ENCODE measurements around the gene PSD.
"Not testable (repeated sequence)": the region's sequence is repeated elsewhere in the genome, so short reads cannot be mapped to it uniquely, and the experiment has no call there.

PSD gene

DNA sequence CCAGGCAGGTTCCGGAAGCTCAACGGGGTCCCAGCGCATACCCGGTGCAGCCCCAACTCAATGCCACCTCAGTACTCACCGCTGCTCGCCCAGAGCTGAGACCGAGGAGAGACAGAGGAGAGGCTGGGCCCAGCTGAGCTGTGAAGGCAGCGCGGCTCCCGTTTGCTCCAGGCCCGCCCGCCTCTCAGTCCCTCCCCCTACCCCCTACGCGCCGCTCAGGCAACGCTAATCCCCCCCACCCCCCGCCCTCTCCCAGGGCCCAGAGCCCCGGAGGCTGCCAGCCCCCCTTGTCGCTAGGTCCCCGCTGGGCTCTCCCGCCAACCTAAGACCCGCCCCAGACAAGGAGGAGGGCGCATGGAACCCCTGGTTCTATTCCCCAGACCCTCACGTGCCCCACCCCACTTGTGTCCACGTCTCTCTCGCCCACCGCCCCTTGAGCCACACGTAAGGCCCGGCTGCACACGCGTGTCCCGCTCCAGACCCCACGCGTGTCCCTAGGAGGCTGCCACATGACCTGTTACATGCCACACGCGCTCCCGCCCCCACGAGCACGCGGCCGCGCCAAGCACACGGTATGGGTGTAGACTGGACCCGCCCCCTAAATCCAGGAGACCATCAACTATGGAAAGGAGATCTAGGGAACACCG lies at the start of gene PSD:
PSD (minus strand) TSS at position 164 of the 647 bp plus-strand sequence. CDS start 1,747 bp downstream, outside the sequence.
- DNase-seq (ENCODE audit: low read depth in 3 of 3, low spot score in 1 of 3), result no peak

DNA sequence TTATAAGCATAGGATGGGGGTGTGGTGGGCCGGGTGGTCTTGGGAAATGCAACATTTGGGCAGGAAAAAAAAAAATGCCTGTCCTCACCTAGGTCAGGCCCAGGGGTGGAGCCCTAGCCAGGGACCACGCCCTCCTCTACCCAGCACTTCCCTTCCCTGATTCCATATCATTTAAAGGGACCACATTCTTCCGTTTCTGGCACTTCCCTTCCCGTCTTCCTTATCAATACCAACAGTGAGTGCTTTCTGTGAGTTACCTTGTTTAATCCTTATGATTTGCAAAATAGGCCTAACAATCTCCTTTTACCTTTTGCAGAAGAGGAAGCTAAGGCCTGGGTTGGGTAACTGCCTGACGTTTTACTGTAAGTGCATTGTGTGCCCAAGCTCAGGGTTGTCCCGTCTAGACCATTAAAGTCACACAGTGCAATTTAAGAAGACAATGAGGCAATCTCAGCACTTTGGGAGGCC lies 49.4 kb upstream of the PSD start:
- no peak for DNase-seq (ENCODE audit: low read depth in 3 of 3, low spot score in 1 of 3)

GRCh38 chr10:102467318-102467717 lies 48.7 kb upstream of the PSD start:
- no peak for DNase-seq (ENCODE audit: low read depth in 3 of 3, low spot score in 1 of 3)

DNA sequence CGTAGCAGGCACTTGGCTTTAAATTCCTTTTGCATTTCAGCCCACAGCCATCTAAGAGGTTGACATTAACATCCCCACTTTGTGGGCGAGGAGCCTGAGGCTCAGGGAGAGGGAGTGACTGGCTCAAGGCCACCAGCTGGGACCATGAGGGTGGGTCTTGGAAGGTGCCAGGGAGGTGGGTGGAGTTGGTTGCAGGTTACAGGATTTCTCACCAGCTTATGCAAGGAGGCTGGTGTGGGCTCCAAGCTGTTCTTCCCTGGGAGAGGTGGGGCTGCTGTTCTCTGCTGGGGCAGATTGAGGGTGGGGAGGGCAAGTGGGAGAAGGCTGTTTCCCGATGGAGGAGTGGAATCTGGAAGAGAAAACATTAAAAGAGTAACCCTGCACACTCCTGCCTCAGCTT lies 46.9 kb upstream of the PSD start:
- DNase-seq (ENCODE audit: low read depth in 3 of 3, low spot score in 1 of 3), result no peak

- DNase-seq (ENCODE audit: low read depth in 3 of 3, low spot score in 1 of 3), result no peak
Observed at GRCh38 chr10:102463983-102464382, 45.4 kb upstream of the PSD start.

- DNase-seq (ENCODE audit: low read depth in 3 of 3, low spot score in 1 of 3), result no peak
Observed at GRCh38 chr10:102462512-102463054, 44.0 kb upstream of the PSD start.

DNA sequence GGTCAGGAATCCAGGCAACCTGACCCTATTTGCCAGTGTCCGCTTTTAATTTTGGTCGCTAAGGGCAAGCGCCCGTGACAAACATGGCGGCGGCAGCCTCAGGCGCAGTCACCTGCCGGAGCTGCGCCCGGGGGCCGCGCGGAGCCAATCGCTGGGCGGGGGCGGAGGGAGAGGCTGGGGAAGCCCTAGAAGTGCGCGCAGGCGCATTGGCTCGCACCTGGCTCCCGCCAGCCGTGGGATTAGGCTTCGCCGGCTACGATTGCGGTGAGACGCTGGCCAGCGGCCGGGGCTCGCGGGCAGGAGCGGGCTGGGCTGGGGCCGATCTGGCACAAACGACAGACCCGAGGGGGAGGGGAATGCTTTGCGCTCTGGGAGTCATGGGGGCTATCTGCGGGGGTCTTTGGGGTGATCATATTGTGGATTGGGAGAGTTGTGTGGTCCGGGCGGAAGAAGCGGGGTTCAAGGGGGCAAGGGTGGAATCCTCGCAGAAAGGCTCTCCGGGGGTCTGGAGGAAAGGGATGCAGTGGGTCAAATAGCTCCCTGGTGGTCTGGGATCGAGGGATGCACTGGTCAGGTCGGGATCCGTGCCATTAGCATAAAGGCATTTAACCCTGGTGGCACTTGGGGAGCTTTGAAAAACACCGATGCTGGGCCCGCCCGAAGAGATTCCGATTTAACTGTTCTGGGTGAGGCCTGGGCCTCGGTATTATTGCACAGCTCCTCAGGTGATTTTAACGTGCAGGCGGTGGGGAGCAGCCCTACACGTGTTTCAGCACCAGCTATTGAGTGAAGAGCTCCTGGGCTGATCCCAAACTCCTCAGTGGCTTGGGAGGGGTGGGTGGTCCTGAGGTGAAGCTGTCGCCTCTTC lies 42.8 kb upstream of the PSD start:
- DNase-seq (ENCODE audit: low read depth in 3 of 3, low spot score in 1 of 3), result peak; percentile 88 to 91 (median 88)

DNA sequence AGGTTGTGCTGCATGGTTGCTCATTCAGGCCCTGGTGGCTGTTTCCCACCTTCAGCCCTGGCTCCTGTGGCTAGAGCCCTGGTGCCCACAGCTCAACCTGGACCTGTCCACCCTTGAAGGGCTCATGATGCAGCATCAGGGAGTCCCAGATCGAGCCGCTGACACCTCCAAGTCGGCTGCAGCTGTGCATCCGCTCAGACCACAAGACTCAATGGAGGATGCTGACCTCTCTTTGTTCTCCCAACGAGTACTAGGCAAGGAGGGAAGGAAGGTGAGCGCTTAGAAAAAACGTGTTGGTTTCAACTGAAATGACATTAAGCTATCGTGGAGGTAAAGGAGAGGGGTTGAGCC lies 42.2 kb upstream of the PSD start:
- no peak for DNase-seq (ENCODE audit: low read depth in 3 of 3, low spot score in 1 of 3)

DNA sequence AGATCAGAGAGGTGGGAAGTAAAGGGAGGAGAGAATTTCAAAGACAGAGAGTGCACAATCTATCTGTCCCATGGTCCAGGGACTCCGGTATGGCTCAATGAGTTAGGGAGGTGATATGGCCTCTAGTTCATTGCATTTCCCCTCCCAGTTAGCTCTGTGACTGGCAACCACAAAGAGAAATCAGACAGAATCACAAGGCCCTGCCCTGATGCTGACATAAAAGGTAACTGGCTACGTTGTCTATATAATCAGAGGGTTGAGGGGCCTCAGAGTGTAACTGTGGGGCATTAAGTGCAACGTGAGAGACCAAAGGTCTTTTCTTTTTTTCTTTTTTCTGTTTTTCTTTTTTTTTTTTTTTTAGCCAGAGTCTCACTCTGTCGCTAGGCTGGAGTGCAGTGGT lies 40.1 kb upstream of the PSD start:
- DNase-seq (ENCODE audit: low read depth in 3 of 3, low spot score in 1 of 3), result no peak

GRCh38 chr10:102457591-102458150 lies 39.1 kb upstream of the PSD start:
- no peak for DNase-seq (ENCODE audit: low read depth in 3 of 3, low spot score in 1 of 3)

DNA sequence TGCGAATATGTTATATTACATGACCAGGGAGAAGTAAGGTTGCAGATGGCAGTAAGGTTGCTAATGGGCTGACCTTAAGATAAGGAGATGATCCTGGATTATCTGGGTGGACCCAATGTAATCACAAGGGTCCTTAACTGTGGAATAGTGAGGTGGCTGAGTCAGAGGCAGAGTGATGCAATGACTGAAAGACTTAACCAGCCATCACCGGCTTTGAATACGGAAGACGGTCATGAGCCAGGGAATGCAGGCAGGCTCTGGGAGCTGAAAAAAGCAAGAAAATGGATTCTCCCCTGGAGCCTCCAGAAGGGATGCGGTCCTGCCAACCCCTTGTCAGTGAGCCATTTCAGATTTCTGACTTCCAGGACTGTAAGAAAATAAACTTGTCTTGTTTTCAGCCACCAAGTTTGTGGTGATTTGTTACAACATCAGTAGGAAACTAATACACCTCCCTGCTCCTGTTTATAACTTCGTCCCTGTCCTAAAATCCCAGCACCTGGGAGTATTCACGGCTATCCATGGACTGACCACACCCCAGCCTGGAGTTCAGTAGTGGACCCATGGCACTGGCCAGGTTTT lies 37.4 kb upstream of the PSD start:
- DNase-seq (ENCODE audit: low read depth in 3 of 3, low spot score in 1 of 3), result no peak

DNA sequence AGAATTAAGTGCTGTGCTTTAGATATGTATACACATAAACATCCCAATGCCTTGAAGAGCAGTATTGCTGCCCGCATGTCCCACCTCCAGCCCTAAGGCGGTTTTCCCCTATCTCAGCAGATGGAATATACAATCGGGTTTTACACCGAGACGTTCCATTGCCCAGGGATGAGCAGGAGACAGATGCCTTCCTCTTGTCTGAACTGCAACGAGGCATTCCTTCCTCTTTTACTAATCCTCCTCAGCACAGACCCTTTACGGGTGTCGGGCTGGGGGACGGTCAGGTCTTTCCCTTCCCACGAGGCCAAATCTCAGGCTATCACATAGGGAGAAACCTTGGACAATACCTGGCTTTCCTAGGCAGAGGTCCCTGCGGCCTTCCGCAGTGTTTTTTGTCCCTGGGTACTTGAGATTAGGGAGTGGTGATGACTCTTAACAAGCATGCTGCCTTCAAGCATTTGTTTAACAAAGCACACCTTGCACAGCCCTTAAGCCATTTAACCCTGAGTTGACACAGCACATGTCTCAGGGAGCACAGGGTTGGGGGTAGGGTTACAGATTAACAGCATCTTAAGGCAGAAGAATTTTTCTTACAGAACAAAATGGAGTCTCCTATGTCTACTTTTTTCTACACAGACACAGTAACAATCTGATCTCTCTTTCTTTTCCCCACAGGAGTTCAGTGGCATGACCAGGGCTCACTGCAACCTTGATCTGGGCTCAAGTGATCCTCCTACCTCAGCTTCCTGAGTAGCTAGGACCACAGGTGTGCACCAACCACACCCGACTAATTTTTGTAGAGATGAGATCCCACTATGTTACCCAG lies 36.3 kb upstream of the PSD start:
- DNase-seq (ENCODE audit: low read depth in 3 of 3, low spot score in 1 of 3), result not testable (repeated sequence)

GRCh38 chr10:102453502-102453901 lies 34.9 kb upstream of the PSD start:
- DNase-seq (ENCODE audit: low read depth in 3 of 3, low spot score in 1 of 3), result no peak

- DNase-seq (ENCODE audit: low read depth in 3 of 3, low spot score in 1 of 3), result no peak
Observed at GRCh38 chr10:102452672-102453340, 34.2 kb upstream of the PSD start.

DNA sequence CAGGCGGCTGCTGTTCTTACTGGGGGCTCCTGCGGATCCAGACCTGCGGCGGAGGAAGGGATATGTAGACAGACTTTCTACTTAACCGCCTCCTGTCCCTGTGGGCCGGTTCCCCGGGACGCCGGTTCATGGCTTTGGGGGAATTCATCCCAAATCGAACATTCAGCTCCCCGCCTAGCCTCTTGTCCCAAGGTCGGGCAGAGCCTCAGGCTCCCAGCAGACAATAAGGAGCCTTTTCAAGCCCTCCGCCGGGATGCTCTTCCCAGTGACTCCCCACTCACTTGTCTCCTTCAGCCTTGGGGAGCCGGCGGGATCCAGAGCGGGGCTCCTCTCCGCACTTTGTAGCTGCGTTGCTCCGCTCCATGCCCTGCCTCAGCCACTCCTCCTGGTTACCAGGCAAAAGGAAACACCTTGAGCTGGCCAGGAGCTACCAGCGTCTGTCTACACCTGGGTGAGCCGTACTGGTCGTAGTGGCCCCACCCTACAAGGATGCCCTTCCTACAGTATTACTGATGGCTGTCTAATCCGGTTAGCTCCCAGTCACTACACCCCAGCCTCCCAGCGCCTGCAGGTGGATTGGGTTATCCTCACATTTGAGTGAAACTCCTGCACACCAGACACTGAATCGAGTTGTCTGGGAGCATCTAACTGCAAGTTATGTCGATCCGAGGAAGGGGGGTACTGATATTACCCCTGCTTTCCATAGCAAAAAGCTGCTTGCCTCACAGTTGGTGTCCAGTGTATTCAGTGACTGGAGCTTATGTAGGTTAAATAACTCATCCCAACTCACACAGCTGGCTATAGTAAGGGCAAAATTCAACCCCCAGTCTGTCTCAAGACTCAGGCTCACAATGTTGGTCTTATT lies 32.8 kb upstream of the PSD start, which contains the start of gene C10orf95:
C10orf95 (minus strand) TSS at position 439 of the 865 bp plus-strand sequence. CDS start 450 bp downstream, outside the sequence.
- DNase-seq (ENCODE audit: low read depth in 3 of 3, low spot score in 1 of 3), result no peak

DNA sequence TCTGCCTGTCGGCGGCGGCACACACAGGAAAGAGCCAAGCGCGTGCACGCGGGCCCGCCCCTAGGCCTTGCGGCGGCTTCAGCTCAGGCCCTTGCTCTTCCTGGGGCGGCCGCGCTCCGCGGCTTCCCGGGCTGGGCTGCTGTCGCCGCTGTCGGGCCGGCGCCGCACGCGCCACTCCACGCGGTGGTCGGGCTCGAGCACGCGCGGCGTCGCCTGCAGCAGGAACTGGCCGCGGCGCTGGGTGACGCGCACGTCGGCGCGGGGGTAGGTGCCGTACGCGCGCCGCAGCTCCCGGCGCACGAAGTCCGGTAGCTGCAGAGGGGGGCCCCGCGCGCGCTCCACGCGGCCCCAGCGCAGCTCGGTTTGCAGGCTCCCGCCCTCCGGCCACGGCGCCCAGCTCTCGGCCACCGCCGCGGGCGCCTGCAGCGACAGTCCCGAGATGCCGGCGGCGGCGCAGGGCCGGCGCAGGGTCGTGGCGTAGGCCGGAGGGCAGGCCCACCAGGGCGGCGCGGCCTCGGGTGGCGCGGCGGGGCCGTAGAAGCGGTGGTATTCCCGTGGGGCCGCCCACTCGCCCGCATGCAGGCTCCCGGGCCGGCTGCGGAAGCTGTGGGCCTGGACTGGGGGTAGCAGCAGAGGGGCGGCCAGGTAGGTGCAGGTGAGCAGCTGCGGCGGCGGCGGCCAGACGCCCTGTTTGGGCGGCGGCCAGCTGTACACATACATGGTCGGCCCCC lies 32.0 kb upstream of the PSD start:
- DNase-seq (ENCODE audit: low read depth in 3 of 3, low spot score in 1 of 3), result peak; percentile 67 to 80 (median 77)

DNA sequence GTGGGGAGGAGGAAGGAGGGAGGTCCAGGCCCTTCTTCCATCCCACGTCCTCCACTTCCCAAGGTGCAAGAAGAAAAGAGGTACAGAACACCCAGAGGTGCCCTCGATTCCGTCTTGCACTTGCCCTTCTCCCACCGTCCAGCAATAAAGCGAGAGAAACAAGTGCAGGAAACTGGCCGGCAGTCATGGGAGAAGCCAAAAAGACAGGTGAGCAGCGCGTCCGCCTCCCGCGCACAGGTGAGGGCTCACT lies 31.5 kb upstream of the PSD start:
- DNase-seq (ENCODE audit: low read depth in 3 of 3, low spot score in 1 of 3), result no peak

DNA sequence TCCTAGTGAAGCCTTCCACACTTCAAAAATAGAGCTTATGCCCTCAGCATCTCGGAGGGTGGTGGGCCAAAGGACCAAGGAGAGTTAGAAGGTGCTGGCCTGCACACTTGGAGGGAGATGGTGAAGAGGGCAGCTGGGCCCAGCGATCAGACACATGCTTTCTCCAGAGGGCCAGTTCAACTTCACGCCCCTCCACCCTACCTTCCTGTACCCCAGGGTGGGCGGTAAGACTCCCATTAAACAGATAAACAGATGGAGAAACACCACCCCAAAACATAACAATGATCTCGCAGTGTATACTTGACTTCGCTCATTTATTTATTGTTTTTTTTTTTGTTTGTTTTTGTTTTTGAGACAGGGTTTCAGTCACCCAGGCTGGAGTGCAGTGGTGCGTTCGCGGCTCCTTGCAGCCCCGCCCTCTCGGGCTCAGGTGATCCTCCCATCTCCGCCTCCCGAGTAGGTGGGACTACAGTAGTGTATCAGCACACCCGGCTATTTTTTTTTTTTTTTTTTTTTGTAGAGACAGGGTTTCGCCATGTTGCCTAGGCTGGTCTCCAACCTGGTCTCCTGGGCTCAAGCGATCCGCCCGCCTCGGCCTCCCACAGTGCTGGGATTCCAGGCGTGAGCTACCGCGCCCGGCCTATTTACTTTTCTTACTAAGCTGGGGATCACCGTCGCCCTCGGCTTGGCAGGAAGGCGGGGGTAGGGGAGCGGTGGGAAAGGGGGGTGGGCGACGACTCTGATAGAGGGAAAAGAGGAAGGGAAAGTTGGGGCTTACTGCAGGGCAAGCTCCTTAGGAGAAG lies 30.9 kb upstream of the PSD start:
- DNase-seq (ENCODE audit: low read depth in 3 of 3, low spot score in 1 of 3), result peak; percentile 63 to 75 (median 68)

Measured in stimulated activated CD4-positive, alpha-beta T cell treated with anti-CD3 and anti-CD28 coated beads, TNF-alpha, amount 100 ng/mL, for 1 hour (primary cell).